ENCODE measurements around the gene RPP30.
A peak's percentile ranks its signal among the peaks of the same experiment; 100 is the strongest.

RPP30 gene

GRCh38 chr10:90846746-90847145 is 25.0 kb upstream of the RPP30 start:
- no peak for TF ChIP-seq CTCF (IDR thresholded peaks at IDR 0.05; ENCODE audit: low read depth, low read length)
- H3K4me3 ChIP-seq (ENCODE audit: low read depth, low read length), result no peak overlapping the region

GRCh38 chr10:90847436-90847835 is 24.3 kb upstream of the RPP30 start:
- no peak for TF ChIP-seq CTCF (IDR thresholded peaks at IDR 0.05; ENCODE audit: low read depth, low read length)
- no peak overlapping the region for H3K4me3 ChIP-seq (ENCODE audit: low read depth, low read length)

DNA sequence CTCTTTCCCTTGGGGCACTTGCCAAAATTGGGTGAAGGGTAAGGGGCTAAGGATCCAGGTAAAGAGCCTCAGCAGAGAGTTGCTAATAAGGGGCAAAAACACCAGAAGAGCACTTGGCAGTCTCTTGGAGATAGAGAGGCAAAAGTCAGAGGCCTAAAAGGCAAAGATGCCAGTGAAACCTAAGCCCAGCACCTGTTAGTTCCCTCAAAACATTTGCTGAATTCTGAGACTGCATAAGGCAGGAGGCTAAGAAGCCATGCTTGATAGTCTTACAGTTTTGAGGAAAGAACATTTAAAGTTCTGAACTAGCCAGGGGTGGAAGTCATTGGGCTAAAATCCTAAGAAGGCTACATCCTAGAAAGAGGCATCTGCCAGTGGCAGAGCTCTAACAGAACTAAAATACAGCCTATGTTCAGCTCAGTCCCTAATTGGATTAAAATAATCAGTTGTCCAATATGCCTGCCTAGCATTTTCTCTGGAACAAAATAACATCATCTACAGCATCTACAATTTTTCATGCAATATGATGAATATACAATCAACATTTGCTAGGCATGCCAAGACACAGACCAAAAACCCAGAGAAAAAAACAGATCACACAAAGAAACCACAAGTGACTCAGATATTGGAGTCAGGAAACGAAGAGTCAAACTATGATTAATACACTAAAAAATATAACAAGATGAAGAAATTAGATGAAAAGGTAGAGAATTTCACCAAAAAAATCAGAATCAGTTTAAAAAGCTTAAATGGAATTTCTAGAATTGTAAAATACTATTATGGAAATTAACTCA is 21.6 kb upstream of the RPP30 start:
- no peak for TF ChIP-seq CTCF (IDR thresholded peaks at IDR 0.05; ENCODE audit: low read depth, low read length)
- H3K4me3 ChIP-seq (ENCODE audit: low read depth, low read length), result no peak overlapping the region

GRCh38 chr10:90855126-90855525 is 16.6 kb upstream of the RPP30 start:
- no peak overlapping the region for H3K4me3 ChIP-seq (ENCODE audit: low read depth, low read length)
- no peak for TF ChIP-seq CTCF (IDR thresholded peaks at IDR 0.05; ENCODE audit: low read depth, low read length)

DNA sequence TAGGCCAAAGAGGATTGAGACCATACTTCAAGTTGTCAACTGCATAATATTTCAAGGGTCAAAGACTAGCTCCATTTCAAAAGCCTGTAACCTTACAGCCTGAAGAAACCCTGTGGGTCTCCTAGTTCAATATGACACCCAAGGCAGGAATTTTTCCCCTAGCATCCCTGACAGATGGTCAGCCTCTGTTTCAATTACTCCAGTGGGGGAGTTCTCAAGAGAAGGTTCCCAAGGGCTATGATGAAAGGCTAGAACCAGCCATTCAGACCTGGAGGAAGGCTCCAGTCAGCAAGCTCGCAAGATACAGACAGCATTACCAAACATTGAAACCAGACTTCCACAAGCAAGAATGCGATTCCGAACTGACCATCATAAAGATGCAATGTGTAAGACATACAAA is 15.5 kb upstream of the RPP30 start:
- no peak overlapping the region for H3K4me3 ChIP-seq (ENCODE audit: low read depth, low read length)

GRCh38 chr10:90856964-90857634 is 14.7 kb upstream of the RPP30 start:
- H3K4me3 ChIP-seq (ENCODE audit: low read depth, low read length), result peak overlapping the region; percentile 66
- TF ChIP-seq CTCF (IDR thresholded peaks at IDR 0.05; ENCODE audit: low read depth, low read length), result no peak

More for the DNA sequence above, 15.5 kb upstream of the RPP30 start:
- no peak for TF ChIP-seq CTCF (IDR thresholded peaks at IDR 0.05; ENCODE audit: low read depth, low read length)

Measured in WI38 (cell line).